ENCODE measurements around the gene C1QTNF9. TPM values are rescaled to one million over a fixed set of nuclear protein-coding genes. Genes with fewer than 3 reads are reported as not detected.
"Not testable (repeated sequence)": the region's sequence is repeated elsewhere in the genome, so short reads cannot be mapped to it uniquely, and the experiment has no call there.

C1QTNF9 gene
- total RNA-seq, 1 experiment from 2014 or later: not detected

DNA sequence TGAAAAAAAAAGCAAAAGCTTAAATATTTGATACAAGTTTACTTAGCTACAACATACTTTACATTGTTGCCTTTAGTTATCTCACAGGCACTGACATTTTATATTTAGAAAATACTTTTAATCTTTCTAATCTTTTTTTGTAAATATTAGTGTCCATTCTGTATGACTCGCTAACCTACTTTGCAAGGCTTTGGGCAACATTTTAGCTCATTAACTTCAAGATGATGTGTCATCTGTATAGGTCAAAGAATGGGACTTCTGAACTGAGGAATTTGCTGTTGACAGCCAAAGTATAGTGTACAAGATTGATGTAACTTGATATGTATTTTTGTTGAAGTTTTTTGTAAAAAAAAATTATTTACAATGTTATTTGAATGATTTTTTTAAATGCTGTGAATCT is 2.7 kb upstream of the C1QTNF9 start:
- no peak overlapping the region for H2AFZ ChIP-seq (ENCODE audit: low read length)
- no peaks in the 10 kb centered on the region for H4K20me1 ChIP-seq (ENCODE audit: insufficient read depth, low read depth, low read length)
- no peaks in the 10 kb centered on the region for H3K4me1 ChIP-seq (ENCODE audit: low read length)
- no peak overlapping the region for H3K4me3 ChIP-seq (ENCODE audit: low read length)
- no peaks in the 10 kb centered on the region for H3K36me3 ChIP-seq (ENCODE audit: insufficient read depth, low read length)
- DNase-seq: no peak
- H3K9me2 ChIP-seq (replicated peaks; ENCODE audit: insufficient read depth, low read length): no peaks in the 10 kb centered on the region
- H3K4me2 ChIP-seq (ENCODE audit: low read depth, low read length, poor library complexity, severe bottlenecking): no peak overlapping the region
- no peaks in the 10 kb centered on the region for H3K79me2 ChIP-seq (ENCODE audit: low read length)
- no peaks in the 10 kb centered on the region for H3K27me3 ChIP-seq (ENCODE audit: low read length)
- H3K9ac ChIP-seq (ENCODE audit: low read length): no peak overlapping the region
- H3K9me3 ChIP-seq (ENCODE audit: low read length): no peaks in the 10 kb centered on the region
- H3K27ac ChIP-seq (ENCODE audit: low read length): no peak overlapping the region

DNA sequence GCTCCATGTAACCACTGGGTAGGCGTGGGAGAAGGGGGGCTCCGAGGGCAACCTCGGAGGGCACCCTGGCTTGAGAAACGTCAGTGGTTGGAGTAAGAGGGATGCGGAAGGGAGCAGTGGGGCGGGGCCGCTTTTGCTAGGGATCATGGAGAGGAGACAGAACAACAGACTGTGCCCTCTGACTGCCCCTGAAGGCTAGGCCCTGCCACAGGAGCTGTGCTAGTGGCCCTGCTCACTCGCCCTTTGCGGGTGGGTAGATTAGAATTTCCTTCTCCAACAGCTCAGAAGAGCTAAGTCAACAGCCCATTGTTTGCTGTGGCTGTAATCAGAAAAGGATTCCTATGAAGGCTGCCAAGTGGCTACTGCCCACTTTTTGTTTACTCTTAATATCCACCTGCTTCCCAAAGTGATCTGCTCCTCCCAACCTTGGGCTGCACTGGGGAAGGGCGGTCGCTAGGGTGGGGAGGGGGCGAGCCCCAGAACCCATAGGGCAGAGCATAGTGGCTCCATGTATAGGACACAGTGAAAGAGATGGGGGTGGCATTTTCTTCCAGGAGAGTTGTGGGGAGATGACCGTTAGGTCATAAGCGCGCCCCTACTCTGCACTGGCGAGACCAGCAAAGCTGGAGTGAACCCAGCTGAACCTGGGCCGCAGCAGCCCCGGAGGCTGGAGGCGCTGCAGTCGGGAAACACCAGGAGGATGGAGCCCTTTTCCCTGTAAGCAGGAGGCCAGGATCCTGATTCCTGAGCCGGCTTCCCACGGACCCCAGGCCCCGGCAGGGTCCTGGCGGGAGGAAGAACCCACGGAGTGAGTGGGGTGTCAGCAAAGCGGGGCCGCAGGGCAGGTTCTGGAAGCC is 1.9 kb upstream of the C1QTNF9 start:
- Histone ChIP-seq H3K4me2 (ENCODE audit: low read depth, low read length, poor library complexity, severe bottlenecking) (no peak overlapping the region), H3K4me1 (ENCODE audit: low read length) (no peaks in the 10 kb centered on the region), H4K20me1 (ENCODE audit: insufficient read depth, low read depth, low read length) (no peaks in the 10 kb centered on the region), H3K27ac (ENCODE audit: low read length) (no peak overlapping the region), H3K9ac (ENCODE audit: low read length) (no peak overlapping the region), H3K4me3 (ENCODE audit: low read length) (no peak overlapping the region), H3K9me3 (ENCODE audit: low read length) (no peaks in the 10 kb centered on the region), H3K9me2 (replicated peaks; ENCODE audit: insufficient read depth, low read length) (no peaks in the 10 kb centered on the region), H3K27me3 (ENCODE audit: low read length) (no peaks in the 10 kb centered on the region), H2AFZ (ENCODE audit: low read length) (no peak overlapping the region), H3K79me2 (ENCODE audit: low read length) (no peaks in the 10 kb centered on the region), H3K36me3 (ENCODE audit: insufficient read depth, low read length) (no peaks in the 10 kb centered on the region)
- DNase-seq: no peak

DNA sequence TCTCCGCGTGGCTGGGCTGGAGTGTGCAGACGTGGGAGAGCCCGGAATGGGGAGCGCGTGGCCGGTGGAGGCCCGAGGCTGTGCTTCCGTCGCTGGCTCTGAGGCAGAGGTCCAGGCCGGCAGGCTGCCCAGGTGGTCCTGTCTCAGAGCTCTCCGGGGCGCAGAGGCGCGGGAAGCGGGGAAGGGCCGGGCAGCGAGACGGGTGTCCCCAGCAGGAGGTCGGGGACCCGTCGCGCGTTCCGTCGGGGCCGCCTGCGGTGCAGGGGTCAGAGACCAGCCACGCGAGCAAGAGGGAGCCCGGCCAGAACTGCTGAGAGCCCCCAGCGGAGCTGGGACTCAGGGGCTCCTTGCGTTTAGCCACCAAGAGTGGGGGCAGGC is 1.3 kb upstream of the C1QTNF9 start:
- H3K36me3 ChIP-seq (ENCODE audit: insufficient read depth, low read length): no peaks in the 10 kb centered on the region
- H4K20me1 ChIP-seq (ENCODE audit: insufficient read depth, low read depth, low read length): no peaks in the 10 kb centered on the region
- H3K9me3 ChIP-seq (ENCODE audit: low read length): no peaks in the 10 kb centered on the region
- no peak overlapping the region for H3K4me2 ChIP-seq (ENCODE audit: low read depth, low read length, poor library complexity, severe bottlenecking)
- H2AFZ ChIP-seq (ENCODE audit: low read length): no peak overlapping the region
- no peak overlapping the region for H3K4me3 ChIP-seq (ENCODE audit: low read length)
- no peaks in the 10 kb centered on the region for H3K4me1 ChIP-seq (ENCODE audit: low read length)
- H3K79me2 ChIP-seq (ENCODE audit: low read length): no peaks in the 10 kb centered on the region
- H3K9me2 ChIP-seq (replicated peaks; ENCODE audit: insufficient read depth, low read length): no peaks in the 10 kb centered on the region
- H3K9ac ChIP-seq (ENCODE audit: low read length): no peak overlapping the region
- no peak overlapping the region for H3K27ac ChIP-seq (ENCODE audit: low read length)
- H3K27me3 ChIP-seq (ENCODE audit: low read length): no peaks in the 10 kb centered on the region
- DNase-seq: no peak

DNA sequence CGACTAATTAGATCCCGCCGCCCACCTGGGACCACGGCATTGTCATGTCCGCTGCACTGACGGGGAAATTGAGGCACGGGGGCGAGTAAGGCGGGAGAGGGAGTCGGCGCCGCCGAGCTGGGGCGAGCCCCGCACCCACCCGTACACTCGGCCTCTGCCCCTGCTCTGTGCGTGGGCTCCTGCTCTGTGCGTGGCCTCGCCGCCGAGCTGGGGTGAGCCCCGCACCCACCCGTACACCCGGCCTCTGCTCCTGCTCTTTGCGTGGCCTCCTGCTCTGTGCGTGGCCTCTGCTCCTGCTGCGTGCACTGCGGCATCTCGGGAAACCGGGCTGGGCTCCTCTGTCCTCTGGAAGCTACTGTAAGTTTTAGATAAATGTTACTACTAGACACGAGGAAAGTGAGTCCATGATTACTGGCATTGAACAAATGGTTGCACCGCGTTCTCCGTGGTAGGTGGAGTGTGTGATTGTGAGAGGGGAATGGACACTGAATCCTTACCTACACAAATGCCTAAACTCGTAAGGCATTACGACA is 826 bp upstream of the C1QTNF9 start:
- no peaks in the 10 kb centered on the region for H3K9me3 ChIP-seq (ENCODE audit: low read length)
- no peak overlapping the region for H3K9ac ChIP-seq (ENCODE audit: low read length)
- H4K20me1 ChIP-seq (ENCODE audit: insufficient read depth, low read depth, low read length): no peaks in the 10 kb centered on the region
- H3K36me3 ChIP-seq (ENCODE audit: insufficient read depth, low read length): no peaks in the 10 kb centered on the region
- no peak for DNase-seq
- no peaks in the 10 kb centered on the region for H3K4me1 ChIP-seq (ENCODE audit: low read length)
- no peaks in the 10 kb centered on the region for H3K79me2 ChIP-seq (ENCODE audit: low read length)
- H3K4me3 ChIP-seq (ENCODE audit: low read length): no peak overlapping the region
- H3K4me2 ChIP-seq (ENCODE audit: low read depth, low read length, poor library complexity, severe bottlenecking): no peak overlapping the region
- no peak overlapping the region for H2AFZ ChIP-seq (ENCODE audit: low read length)
- H3K27me3 ChIP-seq (ENCODE audit: low read length): no peaks in the 10 kb centered on the region
- no peak overlapping the region for H3K27ac ChIP-seq (ENCODE audit: low read length)
- H3K9me2 ChIP-seq (replicated peaks; ENCODE audit: insufficient read depth, low read length): no peaks in the 10 kb centered on the region

DNA sequence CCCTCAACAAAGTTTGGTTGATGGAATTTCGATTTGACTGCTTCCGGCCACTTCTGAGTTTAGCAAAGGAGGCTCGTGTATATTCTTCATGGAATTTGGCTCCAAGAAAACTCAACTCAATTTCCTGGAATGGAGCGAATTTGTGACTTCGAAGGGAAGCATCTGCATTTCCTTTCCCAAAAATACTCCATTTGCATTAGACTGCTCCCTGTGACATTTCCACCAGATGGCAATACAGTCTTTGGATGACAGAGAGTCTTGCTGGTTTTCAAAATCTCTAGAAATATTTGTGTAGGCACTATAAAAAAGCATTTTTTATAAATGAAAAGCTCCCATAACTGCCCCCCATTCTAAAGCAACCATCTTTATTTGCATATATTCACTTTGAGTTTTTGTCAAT is 4.1 kb downstream of the C1QTNF9 start:
- H3K27me3 ChIP-seq (ENCODE audit: low read length): no peaks in the 10 kb centered on the region
- no peaks in the 10 kb centered on the region for H3K4me1 ChIP-seq (ENCODE audit: low read length)
- H3K79me2 ChIP-seq (ENCODE audit: low read length): no peaks in the 10 kb centered on the region
- H3K4me3 ChIP-seq (ENCODE audit: low read length): no peak overlapping the region
- no peak overlapping the region for H3K27ac ChIP-seq (ENCODE audit: low read length)
- no peaks in the 10 kb centered on the region for H3K9me2 ChIP-seq (replicated peaks; ENCODE audit: insufficient read depth, low read length)
- H3K36me3 ChIP-seq (ENCODE audit: insufficient read depth, low read length): no peaks in the 10 kb centered on the region
- no peaks in the 10 kb centered on the region for H4K20me1 ChIP-seq (ENCODE audit: insufficient read depth, low read depth, low read length)
- no peak overlapping the region for H3K4me2 ChIP-seq (ENCODE audit: low read depth, low read length, poor library complexity, severe bottlenecking)
- no peak overlapping the region for H2AFZ ChIP-seq (ENCODE audit: low read length)
- DNase-seq: no peak
- H3K9ac ChIP-seq (ENCODE audit: low read length): no peak overlapping the region
- H3K9me3 ChIP-seq (ENCODE audit: low read length): no peaks in the 10 kb centered on the region

DNA sequence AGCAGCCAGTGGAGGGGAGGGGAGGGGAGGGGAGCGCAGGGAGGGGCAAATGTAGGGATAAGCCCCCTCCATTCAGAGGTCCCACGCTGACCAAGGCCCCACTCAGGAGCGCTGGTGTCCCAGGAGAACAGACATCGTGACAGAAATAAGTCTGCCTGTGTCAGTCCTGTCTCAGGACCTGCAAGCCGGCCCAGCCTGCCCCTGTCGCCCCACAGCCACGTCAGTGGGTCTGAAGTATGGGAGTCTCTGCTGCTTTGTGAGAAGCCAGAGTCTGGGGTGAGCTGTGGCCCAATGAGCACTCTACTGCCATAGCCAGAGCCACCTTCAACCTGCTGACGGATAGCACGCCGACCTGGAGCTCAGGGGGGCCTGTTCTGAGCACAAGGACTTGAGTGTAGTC is 8.5 kb downstream of the C1QTNF9 start:
- not testable (repeated sequence) for H3K36me3 ChIP-seq (ENCODE audit: insufficient read depth, low read length); H2AFZ ChIP-seq (ENCODE audit: low read length); DNase-seq; H3K4me3 ChIP-seq (ENCODE audit: low read length); H3K4me2 ChIP-seq (ENCODE audit: low read depth, low read length, poor library complexity, severe bottlenecking); H3K4me1 ChIP-seq (ENCODE audit: low read length); H3K9me2 ChIP-seq (replicated peaks; ENCODE audit: insufficient read depth, low read length); H3K9me3 ChIP-seq (ENCODE audit: low read length); H3K27ac ChIP-seq (ENCODE audit: low read length); H3K79me2 ChIP-seq (ENCODE audit: low read length); H3K27me3 ChIP-seq (ENCODE audit: low read length); H3K9ac ChIP-seq (ENCODE audit: low read length); H4K20me1 ChIP-seq (ENCODE audit: insufficient read depth, low read depth, low read length)

DNA sequence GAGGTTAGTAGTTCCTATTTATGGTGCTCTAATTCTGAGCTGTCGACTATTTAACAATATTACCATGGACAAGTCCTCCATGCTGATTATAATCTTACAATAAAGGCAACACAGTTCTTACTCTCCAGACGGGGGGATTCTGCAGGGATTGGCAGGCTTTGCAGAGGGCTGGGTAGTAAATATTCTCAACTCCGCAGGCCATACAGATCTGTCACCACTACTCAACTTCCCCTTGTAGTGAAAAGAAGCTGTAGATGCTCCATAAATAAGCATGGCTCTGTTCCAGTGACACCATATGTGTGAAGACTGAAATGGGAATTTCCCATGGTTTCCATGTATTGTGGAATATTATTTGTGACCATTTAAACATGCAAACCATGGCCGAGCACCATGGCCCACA is 9.5 kb downstream of the C1QTNF9 start:
- H3K27ac ChIP-seq (ENCODE audit: low read length); H3K36me3 ChIP-seq (ENCODE audit: insufficient read depth, low read length); H3K27me3 ChIP-seq (ENCODE audit: low read length); H3K9ac ChIP-seq (ENCODE audit: low read length); H3K4me2 ChIP-seq (ENCODE audit: low read depth, low read length, poor library complexity, severe bottlenecking); DNase-seq; H3K4me1 ChIP-seq (ENCODE audit: low read length); H3K9me3 ChIP-seq (ENCODE audit: low read length); H3K9me2 ChIP-seq (replicated peaks; ENCODE audit: insufficient read depth, low read length); H4K20me1 ChIP-seq (ENCODE audit: insufficient read depth, low read depth, low read length); H3K4me3 ChIP-seq (ENCODE audit: low read length); H3K79me2 ChIP-seq (ENCODE audit: low read length); H2AFZ ChIP-seq (ENCODE audit: low read length): not testable (repeated sequence)

DNA sequence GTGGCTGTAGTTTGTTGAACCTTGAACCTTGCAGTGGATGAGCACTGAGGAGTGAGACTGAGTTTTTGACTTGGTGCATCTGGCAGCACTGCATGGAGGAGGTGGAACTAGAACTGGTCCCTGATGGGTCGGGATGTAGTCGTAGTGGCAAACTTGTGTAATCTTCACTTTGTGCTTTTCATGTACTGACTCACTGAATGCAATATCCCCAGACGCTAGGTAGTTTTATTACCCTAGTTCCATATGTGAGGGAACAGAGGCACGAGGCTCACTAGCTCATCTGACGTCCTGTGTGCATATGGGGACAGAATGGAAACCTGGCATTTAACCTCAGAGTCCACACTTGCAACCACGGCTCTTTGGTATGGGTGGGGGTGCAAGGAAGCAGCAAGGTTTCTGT is 10.3 kb downstream of the C1QTNF9 start:
- not testable (repeated sequence) for H4K20me1 ChIP-seq (ENCODE audit: insufficient read depth, low read depth, low read length); H3K4me1 ChIP-seq (ENCODE audit: low read length); H3K27ac ChIP-seq (ENCODE audit: low read length); H3K79me2 ChIP-seq (ENCODE audit: low read length); H3K27me3 ChIP-seq (ENCODE audit: low read length); DNase-seq; H3K9ac ChIP-seq (ENCODE audit: low read length); H3K9me3 ChIP-seq (ENCODE audit: low read length); H3K9me2 ChIP-seq (replicated peaks; ENCODE audit: insufficient read depth, low read length); H3K36me3 ChIP-seq (ENCODE audit: insufficient read depth, low read length); H3K4me3 ChIP-seq (ENCODE audit: low read length); H3K4me2 ChIP-seq (ENCODE audit: low read depth, low read length, poor library complexity, severe bottlenecking); H2AFZ ChIP-seq (ENCODE audit: low read length)

Data from Karpas-422 (cell line).